ENCODE data around the gene DTX3L.

DTX3L gene

DNA sequence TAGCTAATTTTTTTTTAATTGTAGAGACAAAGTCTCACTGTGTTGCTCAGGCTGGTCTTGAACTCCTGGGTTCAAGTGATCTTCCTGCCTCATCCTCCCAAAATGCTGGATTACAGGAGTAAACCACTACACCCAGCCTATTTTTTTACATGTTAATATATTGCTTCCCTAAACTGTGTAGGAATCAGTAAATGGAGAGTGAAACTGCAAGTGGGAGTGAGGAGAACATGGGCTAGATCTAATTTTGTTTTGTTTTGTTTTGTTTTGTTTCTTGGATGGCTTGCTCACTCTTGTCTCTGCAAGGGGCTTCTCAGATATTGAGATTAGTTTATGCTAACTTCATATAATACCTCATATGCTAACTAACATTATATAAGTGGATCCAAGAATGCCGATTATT is 44.8 kb downstream of the DTX3L start:
- DNase-seq, result no peak

DNA sequence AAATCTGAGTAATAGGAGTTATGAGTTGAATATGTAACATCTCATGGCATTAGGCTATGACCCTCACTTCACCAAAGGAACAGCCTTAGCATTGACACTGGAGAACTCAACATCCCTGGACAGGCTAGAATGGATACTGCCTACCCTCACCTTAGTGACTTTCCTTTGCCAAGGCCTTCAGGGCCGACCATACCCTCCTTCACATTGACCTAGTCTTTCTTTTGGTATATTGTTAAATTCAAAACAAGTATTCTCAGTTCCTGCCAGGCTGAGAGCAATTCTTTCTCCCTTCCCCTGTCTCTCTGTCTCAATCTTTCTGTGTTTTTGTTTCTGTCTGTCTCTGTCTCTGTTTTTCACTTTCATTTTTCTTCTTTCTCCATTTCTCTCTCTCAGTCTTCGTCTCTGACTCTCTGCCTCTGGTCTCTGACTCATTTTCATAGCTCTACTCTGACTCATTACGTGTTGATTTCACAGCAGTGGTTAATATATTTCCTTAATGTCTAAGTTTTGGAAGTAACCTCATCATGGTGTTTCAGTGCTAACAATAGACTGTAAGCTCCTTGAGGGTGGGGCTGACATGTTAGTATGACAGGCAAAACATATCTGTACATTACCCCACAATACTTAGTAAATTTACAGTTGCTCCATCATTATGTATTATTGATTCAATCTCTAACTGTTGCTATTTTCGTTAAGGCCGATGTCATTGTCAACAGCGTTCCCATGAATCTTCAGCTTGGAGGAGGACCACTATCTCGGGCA is 45.8 kb downstream of the DTX3L start:
- peak; percentile 13 for DNase-seq

DNA sequence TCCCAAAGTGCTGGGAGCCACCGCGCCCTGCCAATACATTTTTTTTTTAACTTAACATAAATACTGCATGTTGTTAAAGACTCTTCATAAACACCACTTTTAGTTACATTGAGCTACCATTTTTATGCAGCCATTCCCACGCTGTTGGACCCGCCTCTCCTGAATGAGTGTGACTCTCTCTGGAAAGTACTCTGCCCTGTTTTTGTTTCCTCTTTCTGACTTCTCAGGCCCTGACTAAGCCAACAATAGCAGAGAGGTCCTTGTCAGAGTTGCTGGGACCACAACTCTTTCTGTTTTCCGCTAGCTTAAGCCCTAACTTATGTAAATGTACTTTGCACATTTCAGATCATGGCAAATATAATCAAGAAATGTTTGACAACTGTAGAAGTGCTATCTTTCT is 48.6 kb downstream of the DTX3L start:
- no peak for DNase-seq

DNA sequence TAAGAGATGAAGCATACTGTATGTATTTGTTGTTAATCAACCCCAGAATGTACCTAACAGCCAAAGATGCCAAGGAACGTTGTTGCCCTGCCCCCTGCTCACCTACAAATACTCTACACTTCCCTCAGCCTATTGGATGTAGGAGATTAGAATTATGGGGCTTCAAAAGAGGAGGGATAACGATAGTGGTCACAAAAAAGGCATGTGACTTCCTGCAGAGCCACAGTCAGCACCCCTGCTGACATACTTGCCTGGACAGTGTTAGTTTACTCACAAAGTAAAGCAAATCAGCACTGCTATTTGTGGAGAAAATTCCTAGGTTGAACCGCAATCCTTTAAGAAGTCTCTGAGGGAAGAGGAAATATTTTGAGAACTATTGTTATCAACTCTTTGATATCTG is 51.2 kb downstream of the DTX3L start:
- DNase-seq, result no peak

DNA sequence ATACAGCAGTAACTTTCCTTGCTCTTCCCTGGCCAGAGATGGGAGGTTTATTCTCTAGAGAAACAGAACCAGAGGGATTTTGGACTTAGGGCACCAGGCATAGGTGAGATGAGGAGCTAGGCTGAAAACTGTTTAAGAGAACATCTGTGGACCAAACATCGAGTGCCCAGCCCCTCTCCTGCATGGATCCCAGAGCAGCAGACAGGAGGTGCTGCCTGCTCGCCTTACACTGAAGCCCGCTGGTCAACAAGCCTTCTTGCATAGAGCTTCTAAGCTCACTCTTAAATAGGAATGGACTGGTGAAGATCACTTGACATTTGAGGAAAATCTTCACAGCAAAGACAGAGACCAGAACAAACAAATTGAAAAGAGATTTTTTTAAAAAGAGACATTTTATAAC is 54.5 kb downstream of the DTX3L start:
- no peak for DNase-seq

DNA sequence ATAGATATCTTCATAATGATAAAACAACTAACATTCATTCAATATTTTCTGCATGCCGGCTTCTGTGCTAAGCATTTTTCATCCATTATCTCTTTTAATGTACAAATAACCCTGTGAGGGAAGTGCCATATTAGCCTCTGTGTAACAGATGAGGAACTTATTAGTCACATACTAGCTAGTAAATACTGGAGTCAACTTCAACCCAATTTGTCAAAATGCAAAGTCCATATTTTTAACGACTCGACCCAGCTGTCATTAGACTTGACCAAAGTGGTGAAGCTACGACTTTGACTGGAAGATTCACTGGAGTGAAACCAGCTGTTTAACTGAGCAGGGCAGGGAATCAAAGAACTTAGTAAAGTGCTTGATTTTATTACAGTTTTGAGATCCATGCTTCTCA is 54.9 kb downstream of the DTX3L start:
- DNase-seq, result no peak

DNA sequence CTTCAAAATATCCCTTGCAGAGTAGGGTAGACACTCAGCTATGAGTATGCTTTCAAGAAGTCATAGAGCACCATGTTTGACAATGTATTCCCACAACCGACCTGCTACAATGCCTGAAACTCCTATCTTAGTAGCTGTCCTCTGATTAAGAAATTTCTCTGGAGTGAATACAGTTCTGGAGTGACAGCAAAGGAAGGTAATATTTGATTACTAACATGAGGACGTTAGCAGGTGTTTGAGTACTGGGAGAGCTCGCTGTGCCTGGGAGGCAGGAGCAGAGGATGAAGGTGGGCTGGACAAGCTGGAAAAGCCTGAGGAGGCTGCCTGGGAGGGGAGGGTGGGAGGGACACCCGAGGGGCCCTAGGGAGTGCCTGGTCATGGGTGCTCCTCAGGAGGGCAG is 56.3 kb downstream of the DTX3L start:
- no peak for DNase-seq

DNA sequence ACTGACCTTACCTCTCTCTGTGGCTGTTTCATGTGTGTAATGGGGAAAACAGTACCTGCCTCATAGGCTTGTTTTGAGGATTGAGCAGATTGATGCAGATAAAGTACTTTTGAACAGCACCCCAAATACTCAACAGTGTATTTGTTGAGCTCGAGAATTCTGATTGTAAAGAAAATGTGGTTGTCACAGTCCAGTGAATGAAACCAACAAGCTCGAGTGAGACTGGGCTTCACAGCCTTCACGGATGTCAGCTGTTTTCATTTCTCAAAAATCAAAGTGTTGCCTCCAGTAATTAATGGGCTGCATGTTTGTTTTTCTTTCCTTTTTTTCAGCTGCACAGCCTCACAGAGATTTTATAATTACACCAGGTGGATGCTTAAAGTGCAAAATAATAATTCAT is 57.0 kb downstream of the DTX3L start:
- no peak for DNase-seq

DNA sequence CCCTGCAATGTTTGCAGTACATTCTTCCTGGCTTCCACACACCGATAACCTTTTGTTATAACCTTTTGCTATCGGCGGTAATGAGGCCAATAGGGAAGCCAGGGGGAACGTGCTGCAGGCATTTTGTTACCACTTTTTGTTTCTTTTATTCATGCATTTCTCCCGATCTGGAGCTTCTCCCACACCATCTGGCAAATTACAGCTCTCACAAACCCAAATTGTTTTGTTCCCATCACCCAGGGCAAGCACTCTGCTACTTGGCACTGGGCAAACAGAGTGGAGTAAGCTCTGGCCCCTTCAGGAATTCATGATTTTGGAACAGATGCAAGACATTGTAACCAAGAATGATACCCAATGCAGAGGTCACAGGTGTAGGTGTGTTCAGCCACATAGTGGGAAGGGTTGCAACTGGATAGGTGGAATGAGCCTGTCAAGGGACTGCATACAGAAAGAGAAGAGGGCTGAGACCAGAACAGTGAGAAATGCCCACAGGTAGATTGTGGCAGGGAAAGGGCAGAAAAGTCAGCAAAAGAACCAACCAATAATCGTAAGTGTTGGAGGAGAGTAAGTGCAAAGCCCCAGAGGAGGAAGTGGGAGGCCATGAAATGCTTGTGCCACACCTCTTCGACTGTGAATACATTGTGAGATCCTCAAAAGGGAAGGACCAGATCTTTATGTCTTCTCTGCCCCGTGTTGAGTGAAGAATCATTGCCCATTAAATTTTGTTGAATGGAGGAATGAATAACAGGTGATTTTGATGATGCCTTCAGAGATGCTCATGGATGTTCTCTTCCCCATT is 59.1 kb downstream of the DTX3L start:
- DNase-seq, result no peak
